WI38 (cell line): Measurements from ENCODE around the gene MPRIP.

Experiments
- H3K4me3 ChIP-seq: 2 replicates; pipeline ENCODE4 v1.5.1; 2011; ENCODE audit warnings: low read depth, mild to moderate bottlenecking, control low read depth, low read length
- CTCF ChIP-seq: IDR thresholded peaks from 2 replicates; pipeline ENCODE4 v1.5.1; 2012; ENCODE audit warnings: low read depth, mild to moderate bottlenecking, control low read depth, low read length

Gene MPRIP

GRCh38 chr17:17080181-17080631 is 37.9 kb downstream of the MPRIP start:
- H3K4me3 ChIP-seq = no peak overlapping the region
- TF ChIP-seq CTCF = no peak

GRCh38 chr17:17080781-17081180 is 38.5 kb downstream of the MPRIP start:
- H3K4me3 ChIP-seq = no peak overlapping the region
- no peak for TF ChIP-seq CTCF

- H3K4me3 ChIP-seq = no peak overlapping the region
- no peak for TF ChIP-seq CTCF
Observed at GRCh38 chr17:17081304-17081940, 39.2 kb downstream of the MPRIP start.

GRCh38 chr17:17082878-17083277 is 40.6 kb downstream of the MPRIP start:
- H3K4me3 ChIP-seq = no peak overlapping the region
- no peak for TF ChIP-seq CTCF

- no peak for TF ChIP-seq CTCF
- no peak overlapping the region for H3K4me3 ChIP-seq
Observed at GRCh38 chr17:17084317-17084835, 42.1 kb downstream of the MPRIP start.

- H3K4me3 ChIP-seq = no peak overlapping the region
- TF ChIP-seq CTCF = no peak
Observed at GRCh38 chr17:17084941-17085340, 42.7 kb downstream of the MPRIP start.

GRCh38 chr17:17086585-17086984 is 44.3 kb downstream of the MPRIP start:
- no peak for TF ChIP-seq CTCF
- no peak overlapping the region for H3K4me3 ChIP-seq
